Stimulated activated CD8-positive, alpha-beta memory T cell treated with anti-CD3 and anti-CD28 coated beads, Interleukin-4, amount 100 ng/mL, for 1 hour (primary cell): ENCODE measurements around the gene OR5AP2.
"Not testable (repeated sequence)": the region's sequence is repeated elsewhere in the genome, so short reads cannot be mapped to it uniquely, and the experiment has no call there.

Source experiments
- DNase-seq, 2 donors: peaks; one replicate each; pipeline ENCODE4 v3.0.0-alpha.2; 2020; ENCODE audit warnings: low read depth in 2 of 2, low spot score in 1 of 2

OR5AP2 gene

DNA sequence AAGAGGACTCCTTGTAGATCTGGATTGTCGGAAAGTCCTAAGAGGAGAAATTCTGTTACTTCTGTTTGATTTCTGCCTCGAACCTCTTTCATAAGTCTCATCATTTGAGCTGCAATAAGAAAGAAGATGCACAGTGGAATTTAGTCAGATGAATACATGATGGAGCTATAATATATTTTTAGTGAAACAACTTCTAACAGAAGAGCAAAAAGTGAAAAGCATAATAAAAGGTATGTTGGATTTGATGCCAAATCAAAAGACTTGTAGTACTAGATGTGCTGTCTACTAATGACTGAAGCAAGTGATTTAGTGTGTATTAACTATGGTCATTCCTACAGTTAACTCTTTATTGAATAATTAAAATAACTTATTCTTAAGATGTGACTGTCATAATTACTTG, at the start of gene OR5AP2:
OR5AP2 (minus strand) TSS at position 101 of the 400 bp plus-strand sequence; CDS start at position 101, 0 bp downstream.
- DNase-seq = no peak

DNA sequence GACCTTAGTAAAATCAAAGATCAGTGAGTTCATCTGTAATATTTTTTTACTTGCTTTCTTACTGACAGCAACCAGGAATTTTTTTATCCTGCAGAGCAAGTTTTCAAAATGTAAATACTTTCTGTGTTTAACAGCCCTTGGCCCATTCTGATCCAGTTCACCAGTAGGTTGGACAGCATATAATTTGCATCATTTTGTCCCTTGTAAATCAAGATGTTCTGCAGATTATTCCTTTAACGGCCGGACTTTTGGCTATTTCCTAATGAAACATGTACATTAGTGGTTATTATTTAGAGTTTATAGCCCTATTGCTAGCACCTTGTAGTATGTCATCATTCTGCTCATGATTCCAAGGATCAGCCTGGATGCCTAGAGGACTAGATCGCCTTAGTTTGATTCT, 48.9 kb upstream of the OR5AP2 start:
- not testable (repeated sequence) for DNase-seq

GRCh38 chr11:56688554-56689100, 46.4 kb upstream of the OR5AP2 start:
- no peak for DNase-seq

GRCh38 chr11:56670984-56671383, 28.7 kb upstream of the OR5AP2 start:
- DNase-seq = no peak

DNA sequence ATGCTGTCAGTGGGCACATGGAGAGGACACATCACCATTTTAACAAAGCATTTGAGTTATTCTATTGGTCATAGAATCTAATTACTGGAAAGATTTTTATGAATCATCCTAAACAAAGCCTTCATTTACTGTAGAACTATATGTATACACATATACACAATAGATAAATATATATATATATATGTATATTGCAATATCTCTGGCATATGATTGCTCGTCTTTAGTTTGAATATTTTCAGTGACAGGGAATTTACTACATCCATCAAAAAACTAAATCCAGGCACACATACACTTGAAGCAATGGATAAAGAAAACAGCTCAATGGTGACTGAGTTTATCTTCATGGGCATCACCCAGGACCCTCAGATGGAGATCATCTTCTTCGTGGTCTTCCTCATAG, 21.1 kb upstream of the OR5AP2 start, which contains the start of gene OR5AR1:
OR5AR1 (plus strand) TSS at position 301 of the 400 bp plus-strand sequence; CDS start at position 301, 0 bp downstream.
- DNase-seq = no peak

GRCh38 chr11:56659755-56660154, 17.5 kb upstream of the OR5AP2 start:
- DNase-seq = no peak

GRCh38 chr11:56637500-56637899, 4.7 kb downstream of the OR5AP2 start:
- no peak for DNase-seq

DNA sequence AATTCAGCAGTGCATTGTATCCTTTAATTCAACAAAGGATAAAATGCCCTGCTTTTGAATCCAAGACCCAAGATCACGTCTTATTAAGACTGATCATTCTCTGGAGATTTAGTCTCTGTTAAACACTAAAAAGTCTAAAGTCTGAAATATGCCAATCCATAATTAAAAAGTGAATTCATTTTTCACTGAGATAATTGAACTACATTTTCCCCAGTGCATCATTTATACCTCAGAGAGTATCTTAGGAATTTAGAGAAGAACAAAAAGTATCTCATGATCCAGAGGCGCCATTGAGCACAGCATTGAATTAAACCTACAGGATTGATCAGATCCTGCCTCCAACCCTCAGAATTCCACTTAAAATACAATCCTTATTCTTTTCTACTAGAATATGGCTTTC, 5.4 kb downstream of the OR5AP2 start:
- no peak for DNase-seq

DNA sequence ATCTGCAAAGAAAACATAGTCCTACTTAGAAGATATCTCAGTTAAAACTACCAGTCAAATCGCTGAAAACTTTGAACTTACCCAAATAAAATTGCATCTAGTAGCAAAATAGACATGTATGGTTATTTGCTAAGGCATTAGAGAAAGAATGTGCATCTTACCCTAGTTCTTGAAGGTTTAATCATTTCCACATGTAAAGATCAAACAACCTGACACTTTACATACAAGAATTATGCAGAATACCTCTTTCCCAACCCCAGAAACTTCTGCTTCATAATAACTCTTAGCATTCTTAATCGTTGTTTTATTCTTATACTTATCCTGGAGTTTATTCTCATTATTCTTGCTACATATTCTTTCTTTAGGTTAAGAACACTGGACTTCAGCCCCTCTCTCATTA, 9.9 kb downstream of the OR5AP2 start:
- DNase-seq = no peak

DNA sequence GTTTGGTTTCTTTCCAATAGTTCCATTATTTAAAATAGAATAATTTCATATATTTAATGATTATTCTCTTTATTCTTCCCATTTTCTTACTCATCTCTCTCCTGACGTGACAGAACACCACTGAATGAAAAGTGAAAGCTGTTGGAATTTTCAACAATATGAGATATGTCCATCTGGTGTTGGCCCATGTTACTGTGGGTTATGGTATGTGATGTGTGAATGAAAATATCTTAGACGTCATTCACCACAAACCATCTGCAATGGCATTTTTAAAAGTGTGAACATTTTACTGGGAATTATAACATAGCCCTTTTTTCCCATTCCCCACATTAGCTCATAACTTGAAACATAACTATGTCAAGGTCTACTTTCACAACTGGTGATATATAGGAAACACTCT, 16.3 kb downstream of the OR5AP2 start:
- DNase-seq = no peak

DNA sequence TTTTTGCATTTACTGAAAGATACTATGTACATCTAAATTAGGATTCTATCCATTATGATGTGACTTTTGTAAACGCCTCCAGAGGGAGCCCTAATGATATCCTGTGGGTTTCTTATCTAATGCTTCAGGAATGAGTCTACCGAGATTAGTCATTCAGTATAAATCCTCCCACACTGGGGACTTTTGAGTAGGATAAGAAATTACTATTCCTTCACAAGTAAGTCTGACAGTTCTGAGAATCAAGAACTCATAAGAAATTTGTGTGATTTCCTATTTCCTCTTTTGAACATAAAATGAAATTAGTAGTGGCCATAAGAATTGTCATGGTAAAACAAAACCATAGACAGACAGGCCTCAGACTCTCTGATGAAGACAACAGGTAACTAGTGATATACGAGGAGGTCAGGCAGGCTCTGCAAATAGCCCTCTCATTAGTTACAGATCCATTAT, 17.6 kb downstream of the OR5AP2 start:
- no peak for DNase-seq

- no peak for DNase-seq
These were observed 31.1 kb downstream of the OR5AP2 start for GRCh38 chr11:56611174-56611573.

DNA sequence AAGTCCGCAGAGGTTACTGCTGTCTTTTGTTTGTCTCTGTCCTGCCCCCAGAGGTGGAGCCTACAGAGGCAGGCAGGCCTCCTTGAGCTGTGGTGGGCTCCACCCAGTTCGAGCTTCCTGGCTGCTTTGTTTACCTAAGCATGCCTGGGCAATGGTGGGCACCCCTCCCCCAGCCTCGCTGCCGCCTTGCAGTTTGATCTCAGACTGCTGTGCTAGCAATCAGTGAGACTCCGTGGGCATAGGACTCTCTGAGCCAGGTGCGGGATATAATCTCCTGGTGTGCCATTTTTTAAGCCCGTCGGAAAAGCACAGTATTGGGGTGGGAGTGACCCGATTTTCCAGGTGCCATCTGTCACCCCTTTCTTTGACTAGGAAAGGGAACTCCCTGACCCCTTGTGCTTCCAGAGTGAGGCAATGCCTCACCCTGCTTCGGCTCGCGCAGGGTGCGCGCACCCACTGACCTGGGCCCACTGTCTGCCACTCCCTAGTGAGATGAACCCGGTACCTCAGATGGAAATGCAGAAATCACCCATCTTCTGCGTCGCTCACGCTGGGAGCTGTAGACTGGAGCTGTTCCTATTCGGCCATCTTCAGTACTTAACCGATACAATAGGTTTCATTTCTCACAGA, 50.0 kb downstream of the OR5AP2 start:
- not testable (repeated sequence) for DNase-seq
